Non-pigmented ciliary epithelial cell (primary cell): Measurements from ENCODE around the gene TH.
"Not testable (repeated sequence)": the region's sequence is repeated elsewhere in the genome, so short reads cannot be mapped to it uniquely, and the experiment has no call there.

Experiments
- DNase-seq: peaks from one replicate; pipeline ENCODE4 v3.0.0-alpha.2; 2010; ENCODE audit warnings: low read depth

The TH gene

DNA sequence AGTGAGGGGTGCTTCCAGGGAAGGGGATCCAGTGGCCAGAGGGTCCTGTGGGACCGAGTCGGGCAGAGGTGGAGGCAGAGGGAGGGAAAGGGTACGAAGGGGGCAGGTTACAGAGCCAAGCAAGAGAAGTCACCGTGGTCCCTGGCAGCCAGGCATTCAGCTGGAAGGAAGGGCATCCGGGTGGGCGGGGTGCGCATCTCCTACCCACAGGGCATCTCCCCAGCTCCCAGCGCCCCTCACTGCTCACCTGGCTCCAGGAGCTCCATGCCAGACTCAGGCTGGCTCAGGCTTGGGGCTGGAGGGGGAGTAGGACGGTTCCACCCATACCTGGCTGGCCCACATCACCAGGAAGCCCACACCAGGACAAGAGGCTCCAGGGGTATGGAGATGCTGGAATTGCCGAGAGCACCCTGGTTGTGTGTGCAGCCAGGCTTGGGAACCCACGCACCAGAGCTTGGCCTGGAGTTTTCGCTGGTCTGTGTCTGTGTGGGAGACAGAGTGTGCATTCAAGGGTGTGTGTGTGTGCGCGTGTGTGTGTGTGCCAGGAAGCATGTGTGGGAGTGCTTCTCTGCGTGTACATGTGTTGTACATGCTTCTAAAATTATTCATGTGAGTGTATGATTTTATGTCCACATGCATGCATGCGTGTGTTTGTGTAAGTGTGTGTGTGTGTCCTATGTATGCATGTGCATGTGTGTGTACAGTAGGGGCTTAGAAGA, 6.6 kb upstream of the TH start:
- not testable (repeated sequence) for DNase-seq

DNA sequence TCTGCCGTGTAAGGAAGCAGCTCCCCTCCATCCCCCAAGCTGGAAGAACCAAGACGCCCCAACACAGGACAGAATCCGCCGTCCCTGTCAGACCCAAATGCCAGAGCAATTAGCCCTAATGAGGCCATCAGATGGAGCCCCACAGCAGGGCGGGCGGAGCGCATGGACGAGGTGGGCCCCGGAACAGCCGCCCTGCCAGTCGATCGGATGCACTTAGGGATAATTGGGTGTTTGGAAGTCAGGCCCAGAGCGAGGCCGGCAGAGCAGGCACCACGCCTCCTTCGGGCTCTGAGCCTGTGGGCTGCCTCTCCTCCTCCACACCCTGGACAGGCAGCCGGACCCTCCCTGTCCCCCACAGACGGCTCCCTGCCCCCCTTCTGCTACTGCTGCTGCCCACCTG, 5.5 kb upstream of the TH start:
- no peak for DNase-seq

DNA sequence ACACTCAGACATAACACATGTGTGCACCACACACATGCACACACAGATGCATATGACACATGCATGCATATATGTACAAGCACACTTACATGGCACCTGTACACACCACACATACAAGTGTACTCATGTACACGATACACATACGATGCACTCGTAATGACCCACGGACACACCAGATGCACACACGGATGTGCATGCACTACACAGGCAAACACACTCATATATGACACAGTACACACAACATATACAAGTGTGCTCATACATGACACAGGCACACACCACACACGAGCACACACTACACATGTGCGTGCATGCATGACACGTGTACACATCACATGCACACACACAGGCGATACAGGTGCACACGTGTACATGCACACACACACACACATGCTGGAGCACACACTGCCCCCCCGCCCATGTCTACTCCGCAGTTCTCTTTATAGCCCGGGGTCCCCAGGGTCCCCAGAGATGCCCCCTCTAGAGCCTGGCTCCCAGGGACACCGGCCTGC, 4.8 kb upstream of the TH start:
- no peak for DNase-seq

DNA sequence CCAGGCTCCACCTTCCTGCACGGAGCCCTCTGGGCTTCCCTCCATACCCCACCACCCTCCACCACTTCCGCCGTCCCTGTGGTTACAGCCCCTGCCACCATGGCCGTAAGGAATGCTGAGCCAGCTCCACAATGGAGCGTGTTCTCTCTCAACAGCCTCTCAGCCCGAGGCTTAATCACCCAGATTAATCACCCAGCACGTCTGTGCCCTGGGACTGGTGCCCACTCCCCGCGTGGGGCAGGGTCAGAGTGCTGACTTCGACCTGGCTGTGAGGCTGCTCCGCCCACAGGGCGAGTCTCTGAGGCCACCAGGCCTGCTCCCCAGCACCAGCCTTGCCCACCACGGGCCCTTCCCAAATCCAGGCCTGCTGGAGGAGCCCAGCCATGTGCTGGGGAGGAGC, 4.0 kb upstream of the TH start:
- DNase-seq, result no peak

DNA sequence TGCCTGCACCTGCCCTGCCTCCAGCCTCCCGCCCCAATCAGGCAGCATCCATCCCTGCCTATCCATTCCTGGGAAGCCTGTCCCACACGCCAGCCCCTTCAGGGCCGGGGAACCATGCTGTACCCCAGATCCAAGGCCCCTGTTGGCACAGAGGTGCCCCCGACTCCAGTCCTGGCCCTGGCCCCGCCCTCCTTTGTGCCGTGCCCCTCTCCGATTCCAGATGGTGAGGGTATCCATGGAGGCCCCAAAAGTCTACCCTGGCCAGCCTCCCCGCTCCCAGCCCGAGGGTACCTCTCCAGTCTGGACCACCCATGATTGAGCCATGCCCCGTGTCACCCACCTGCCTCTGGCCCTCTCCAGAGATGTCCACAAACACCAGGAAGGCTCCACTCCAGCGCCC, 2.7 kb upstream of the TH start:
- no peak for DNase-seq

DNA sequence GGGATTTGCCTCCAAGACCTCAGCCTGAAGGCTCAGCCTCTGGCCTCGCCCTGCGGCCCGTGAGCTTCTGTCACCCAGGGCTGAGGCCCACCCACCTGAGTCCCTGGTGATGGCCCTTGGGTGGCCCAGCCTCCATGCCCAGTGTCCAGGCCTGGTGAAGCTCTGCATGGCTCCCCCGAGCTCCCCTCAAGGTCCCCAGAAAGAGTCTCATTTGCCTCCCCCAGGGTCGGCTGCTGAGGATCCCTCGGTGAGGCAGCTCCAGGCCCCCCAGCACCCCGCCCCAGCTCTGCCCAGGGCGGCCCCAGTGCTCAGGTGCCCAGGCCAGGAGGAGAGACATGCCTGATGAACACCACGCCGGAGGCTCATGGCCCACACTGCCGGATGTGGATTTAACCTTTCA, 2.1 kb upstream of the TH start:
- DNase-seq, result no peak

DNA sequence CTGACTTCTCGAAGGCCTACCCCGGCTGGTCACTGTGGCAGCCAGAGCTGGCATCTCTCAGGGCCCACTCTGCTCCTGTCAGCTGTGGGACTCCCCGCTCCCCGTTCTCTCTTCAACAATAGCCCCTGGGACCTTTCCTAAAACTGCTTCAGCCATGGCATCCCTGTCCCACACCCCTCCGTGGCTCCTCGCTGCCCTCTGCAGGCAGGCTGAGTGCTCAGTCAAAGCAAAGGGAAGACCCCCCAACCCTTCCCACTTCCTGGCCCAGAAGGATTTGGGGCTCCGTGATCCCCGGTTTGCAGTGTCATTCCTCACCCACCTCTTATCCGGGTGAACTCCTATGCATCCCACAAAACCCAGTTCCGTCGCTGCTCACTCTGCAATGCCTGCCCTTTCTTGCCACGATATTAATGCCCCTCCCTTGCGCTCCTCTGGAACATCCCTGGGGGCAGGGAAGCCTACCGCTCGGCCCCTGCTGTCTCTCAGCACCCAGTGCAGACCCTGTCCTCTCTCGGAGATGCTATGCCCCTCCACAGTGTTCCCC, 1.6 kb upstream of the TH start:
- DNase-seq, result no peak

DNA sequence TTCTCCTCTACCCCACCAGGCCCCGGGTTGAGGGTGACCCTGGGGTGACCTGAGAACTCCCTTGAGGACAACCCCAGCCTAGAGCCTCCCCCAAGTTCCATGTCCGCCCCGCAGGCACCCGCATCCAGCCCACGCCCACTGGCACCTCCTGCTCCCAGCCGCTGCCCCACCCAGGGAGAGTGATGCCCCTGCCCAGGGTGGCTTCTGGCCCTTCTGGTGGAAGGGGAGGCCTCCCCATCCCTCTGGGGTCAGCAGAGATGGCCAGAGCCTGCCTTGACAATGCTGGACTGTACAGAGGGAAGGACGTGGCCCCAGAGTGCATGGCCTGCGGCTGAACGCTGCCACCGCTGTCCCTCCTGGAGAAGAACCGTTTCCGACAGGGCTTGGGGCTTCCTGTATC, 1.1 kb upstream of the TH start:
- no peak for DNase-seq

DNA sequence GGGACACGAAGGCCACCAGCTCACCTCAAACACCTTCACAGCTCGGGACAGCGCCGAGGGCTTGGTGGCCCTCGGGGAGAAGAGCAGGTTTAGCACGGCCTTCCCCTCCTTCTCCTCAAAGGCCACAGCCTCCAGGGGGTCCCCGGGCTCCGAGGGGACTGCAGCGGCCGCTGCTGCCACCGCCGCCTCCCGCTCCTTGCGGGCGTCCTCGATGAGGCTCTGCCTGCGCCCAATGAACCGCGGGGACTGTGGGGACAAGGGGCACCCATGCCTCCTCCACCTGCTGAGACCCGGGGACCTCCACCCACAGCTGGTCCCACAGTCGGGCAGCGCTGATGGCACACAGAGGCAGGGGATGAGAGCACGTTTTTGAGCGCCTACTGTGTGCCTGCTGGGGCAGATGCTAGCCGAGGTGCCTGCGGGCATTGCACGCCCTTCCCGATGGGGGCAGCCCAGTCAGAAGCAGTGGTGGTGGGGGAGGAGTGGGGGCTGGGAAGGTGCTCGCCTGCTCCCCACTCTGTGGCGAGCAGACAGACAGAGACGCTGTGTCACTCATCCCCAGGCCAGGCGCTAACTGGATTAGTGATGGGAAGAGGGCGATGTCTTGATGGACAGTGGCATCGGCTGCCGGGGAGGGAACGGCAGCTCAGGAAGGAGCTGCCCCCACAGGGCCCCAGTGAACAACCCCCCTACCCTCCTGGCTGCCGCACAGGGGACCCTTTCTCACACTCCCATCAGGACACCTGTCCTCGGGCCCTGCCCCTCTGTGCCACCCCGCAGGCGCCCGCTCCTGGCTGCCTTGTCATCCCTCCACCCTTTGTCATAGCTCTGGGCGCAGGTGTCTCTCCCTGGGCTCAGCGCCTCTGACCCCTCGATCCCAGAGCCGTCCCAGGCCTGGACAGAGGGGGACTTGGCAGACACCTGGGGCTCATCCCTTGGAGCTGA, 1.7 kb downstream of the TH start:
- no peak for DNase-seq

DNA sequence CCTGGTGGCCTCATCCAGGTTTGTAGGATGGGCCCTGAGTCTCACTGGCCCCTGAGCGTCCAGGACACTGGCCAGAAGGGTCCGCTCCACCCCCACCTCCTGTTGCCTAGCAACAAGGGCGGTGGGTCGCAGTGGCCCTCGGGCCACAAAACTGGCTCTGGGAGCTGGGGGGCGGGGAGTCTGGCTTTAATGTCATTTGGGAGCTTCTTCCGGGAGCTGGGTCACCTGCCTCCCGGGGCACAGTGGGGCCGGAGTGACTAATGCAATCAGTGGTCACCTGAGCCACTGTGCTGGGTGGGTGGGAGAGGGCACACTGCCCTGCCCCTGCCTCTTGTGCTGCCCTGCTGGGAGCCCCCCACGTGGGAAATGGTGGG, 2.6 kb downstream of the TH start:
- no peak for DNase-seq

DNA sequence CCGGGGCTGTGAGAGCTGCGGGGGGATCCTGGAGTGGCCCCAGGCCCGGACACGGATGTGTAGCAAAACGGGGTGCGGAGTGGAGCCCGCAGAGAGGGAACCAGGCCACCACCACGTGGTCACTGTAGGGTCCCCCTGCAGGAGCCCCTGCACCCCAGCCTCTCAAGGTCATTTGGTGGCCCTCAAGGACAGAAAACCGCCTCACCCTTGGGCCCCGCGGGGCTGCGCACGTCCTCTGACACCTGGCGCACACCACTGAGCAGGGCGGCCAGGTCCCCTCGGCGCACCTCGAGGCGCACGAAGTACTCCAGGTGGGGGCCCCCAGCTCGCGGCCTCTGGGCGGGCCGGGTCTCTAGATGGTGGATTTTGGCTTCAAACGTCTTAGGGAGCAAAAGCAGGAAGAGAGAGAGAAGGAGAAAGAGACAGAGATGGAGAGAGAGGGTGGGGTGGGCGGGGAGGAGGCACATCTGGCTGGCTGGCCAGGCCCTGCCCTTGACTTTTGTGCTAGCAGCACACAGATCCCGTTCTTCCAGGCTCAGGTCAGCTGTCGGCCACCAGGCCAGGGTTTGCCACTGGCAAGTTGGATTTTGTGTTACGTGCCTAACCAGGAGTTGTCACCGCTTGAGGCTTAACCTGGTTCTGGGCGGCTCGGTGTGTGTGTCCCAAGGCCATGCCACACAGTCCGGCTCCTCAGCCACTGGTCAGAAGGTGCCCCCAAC, 3.2 kb downstream of the TH start:
- DNase-seq, result no peak

DNA sequence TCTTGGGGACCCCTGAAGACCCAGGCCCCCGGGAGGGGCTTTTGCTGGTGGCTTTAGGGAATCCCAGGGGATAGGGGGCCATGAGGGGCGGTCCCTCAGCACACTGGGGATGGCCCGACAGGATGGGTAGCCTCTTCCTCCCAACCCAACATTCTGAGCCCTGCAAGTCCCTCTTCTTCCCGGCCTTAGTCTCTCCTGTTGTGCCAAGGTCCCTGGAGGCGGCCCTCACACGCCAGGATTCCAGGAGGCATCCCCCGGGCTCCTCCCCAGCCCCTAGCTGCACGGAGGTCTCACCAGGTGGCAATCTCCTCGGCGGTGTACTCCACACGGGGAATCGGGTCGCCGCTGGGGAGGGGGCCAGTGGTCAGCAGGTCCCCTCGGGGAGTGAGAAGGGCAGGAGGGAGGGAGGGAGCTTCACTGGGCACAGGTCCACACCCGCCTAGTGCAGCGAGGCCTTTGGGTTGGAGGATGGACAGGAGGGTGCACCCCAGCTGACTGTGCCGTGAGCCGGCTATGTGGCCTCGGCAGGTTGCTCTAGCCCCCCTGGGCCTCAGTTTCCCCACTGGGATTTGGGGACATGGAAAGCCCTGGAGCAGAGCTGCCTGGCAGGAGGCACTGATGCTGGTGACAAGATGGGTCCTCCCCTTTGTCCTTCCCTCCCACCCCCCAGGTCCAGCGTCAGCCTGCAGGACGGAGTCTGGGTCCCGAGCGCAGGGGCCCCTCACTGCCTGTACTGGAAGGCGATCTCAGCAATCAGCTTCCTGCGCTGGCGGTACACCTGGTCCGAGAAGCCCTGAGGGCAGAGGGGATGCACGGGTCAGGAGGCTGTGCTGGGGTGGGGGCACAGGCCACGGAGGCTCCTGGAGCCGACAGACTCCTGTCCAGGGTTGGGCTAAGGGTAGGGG, 4.2 kb downstream of the TH start:
- DNase-seq, result no peak

DNA sequence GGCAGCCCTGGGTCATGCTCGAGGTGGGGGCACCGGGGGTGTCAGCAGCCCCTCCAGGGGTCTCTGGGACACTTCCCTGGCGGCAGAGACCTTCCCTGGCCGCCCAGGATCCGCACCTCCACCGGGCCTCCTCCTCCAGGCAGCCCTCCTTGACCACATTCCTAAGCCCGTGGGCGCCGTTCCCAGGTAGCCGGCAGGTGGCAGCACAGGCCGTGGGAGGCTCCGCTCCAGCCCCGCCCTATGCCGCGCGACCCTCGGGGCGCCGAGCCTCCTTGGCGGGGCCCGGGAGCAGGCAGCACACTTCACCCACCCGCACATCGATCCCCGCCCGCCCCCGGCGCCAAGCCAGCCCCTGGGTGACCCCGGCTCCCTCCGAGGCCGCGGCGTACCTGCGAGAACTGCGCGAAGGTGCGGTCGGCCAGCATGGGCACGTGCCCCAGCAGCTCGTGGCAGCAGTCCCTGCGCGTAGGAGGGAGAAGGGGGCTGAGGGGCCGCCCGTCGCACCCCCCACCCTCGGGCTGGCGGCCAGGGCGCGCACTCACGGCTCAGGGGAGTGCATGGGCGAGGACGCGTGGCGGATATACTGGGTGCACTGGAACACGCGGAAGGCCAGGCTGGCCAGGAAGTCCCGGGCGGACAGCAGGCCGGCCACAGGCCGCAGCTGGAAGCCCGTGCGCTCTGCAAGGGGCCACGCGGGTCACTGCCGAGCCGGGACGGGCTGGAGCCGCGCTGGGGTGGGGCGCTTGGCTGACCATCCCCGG, 5.3 kb downstream of the TH start:
- no peak for DNase-seq

DNA sequence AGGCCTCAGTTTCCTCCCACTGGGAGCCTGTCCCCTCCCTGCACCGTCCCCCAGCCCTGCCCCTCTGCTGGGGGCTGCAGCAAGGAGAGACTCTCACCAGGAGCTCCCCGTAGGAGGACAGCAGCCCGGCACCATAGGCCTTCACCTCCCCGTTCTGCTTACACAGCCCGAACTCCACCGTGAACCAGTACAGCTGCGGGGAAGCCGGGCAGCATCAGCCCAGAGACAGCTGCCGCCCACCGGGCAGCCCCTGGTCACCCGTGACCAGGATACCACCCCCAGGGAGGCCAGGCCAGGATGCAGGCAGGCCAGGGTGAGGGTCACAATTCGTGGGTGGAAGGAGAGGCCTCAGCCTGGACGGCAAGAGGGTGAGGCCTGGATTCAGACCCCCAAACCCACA, 6.0 kb downstream of the TH start:
- DNase-seq, result no peak

DNA sequence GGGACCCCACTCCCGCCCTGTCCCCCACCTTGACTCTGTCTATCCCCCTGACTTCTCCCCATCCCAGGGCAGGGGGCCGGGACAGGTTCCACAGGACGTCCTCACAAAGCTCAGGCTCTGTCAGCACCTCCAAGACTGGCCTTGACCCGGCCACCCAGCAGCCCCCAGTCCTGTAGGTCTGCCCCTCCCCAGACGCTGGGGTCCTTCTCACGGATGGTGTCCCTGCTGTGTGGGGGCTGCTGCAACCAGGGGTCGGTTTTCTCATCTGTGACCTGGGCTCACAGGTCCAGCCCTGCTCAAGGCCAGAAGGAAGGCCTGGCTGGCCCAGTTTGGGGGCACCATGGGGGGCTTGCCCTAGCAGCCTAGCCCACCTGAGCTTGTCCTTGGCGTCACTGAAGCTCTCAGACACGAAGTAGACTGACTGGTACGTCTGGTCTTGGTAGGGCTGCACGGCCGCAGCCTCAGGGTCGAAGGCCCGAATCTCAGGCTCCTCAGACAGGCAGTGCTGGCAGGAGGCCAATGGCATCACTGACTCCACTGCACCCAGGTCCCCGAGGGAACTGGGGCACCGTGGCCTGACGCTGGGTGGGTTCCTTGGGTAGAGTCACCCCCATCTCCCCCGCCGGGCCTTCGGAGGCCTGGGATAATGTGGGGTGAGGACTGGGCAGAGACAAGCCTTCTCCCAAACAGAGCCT, 6.6 kb downstream of the TH start:
- DNase-seq, result no peak

DNA sequence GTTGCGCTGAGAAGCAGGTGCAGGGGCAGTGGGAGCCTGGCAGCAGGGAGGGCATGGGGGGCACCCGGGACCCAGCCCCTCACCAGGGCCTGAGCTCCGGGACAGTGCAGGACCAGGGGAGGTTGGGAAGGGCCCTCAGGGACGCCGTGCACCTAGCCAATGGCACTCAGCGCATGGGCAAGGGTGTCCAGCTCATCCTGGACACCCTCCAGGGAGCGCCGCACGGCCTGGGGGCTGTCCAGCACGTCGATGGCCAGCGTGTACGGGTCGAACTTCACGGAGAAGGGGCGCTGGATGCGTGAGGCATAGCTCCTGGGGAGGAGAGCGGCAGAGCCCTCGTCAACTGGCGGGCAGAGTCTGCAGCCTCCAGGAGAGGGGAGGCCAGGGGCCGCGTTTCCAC, 7.5 kb downstream of the TH start:
- no peak for DNase-seq

DNA sequence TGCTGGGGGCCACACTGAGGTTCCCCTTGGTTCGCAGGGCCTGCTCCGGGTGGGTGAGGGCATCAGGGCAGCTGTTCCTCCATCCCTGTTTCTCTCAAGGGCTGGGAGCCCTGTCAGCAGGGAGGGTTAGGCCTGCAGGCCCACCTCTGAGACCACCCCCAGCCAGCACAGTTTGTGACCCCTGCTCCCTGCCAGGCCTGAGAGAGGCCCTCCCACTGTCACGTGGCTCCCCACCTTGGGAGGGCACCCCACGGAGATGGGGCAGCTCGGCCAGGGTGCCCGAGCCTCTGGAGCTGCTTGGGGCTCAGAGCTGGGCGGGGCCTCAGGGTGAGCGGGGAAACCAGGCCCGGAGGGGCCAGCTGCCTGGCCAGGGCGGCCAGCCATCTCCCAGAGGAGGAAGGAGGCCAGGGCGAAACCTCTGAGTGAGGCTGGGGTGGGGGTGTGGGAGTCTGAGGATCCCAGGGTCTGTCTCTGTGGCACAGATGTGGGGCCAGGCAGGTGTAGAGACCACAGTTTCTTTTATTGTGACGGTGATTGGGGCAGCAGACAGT, 8.1 kb downstream of the TH start:
- DNase-seq, result no peak

DNA sequence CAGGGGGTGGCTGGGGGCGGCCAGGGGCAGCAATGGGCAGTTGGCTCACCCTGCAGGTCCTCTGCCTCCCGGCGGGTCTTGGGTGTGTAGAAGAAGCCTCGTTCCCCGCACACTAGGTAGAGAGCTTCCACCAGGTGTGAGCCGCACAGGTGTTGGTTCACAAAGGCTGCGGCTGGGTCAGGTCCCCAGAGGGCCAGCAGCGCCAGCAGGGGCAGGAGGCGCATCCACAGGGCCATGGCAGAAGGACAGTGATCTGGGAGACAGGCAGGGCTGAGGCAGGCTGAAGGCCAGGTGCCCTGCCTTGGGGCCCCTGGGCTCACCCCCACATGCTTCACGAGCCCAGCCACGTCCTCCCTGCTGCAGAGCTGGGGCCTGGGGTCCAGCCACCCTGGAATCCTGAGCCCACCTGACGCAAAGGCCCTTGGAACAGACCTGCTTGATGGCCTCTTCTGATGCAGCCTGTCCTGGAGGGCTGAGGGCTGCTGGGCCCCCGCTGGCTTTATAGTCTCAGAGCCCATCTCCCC, 10.8 kb downstream of the TH start, which contains the start of gene INS:
Gene INS, minus strand, starts transcription at position 474 of the 524 bp plus-strand sequence. Its CDS starts 238 bp downstream, at position 236.
- DNase-seq, result no peak
